Gastroesophageal sphincter (tissue), 4 donors: Measurements from ENCODE around the gene SMIM27. TPM values are rescaled to one million over a fixed set of nuclear protein-coding genes. Genes with fewer than 3 reads are reported as not detected.

Experiments used
- ATAC-seq: fragments of 150-250 bp; one replicate; pipeline ENCODE4 v1.9.1; 2016; ENCODE audit warnings: mild to moderate bottlenecking, moderate library complexity
- H3K27ac ChIP-seq, 4 donors: fragments of 200-600 bp; sonication (generic) in 3 of 4; 1 replicate in 3 of 4; 2 replicates in 1 of 4; pipeline ENCODE4 v1.5.1; 2016 to 2019
- H3K27me3 ChIP-seq: fragments of 200-600 bp; sonication (generic); one replicate; pipeline ENCODE4 v1.5.1; 2019
- H3K36me3 ChIP-seq, 2 donors: fragments of 200-600 bp; sonication (generic); one replicate each; pipeline ENCODE4 v1.5.1; 2019; ENCODE audit warnings: control low read depth in 1 of 2
- H3K4me1 ChIP-seq, 3 donors: fragments of 200-600 bp; sonication (generic); 1 replicate in 2 of 3; 2 replicates in 1 of 3; pipeline ENCODE4 v1.5.1; 2016 to 2019; ENCODE audit warnings: control low read depth in 2 of 3
- H3K4me3 ChIP-seq, 2 donors: fragments of 200-600 bp; sonication (generic); one replicate each; pipeline ENCODE4 v1.5.1; 2019; ENCODE audit warnings: mild to moderate bottlenecking in 1 of 2, moderate library complexity in 1 of 2
- H3K9me3 ChIP-seq, 3 donors: fragments of 200-600 bp; sonication (generic); one replicate each; pipeline ENCODE4 v1.5.1; 2017 to 2019; ENCODE audit warnings: control low read depth in 2 of 3
- EP300 ChIP-seq: sonication (generic); formaldehyde crosslinking; IDR thresholded peaks from one replicate; pipeline ENCODE4 v1.6.1; 2017; ENCODE audit warnings: antibody characterized with exemption, mild to moderate bottlenecking
- POLR2A ChIP-seq, 2 donors: fragments of 450-650 bp; IDR thresholded peaks; one replicate each; pipeline ENCODE4 v1.6.1; 2017; ENCODE audit warnings: antibody characterized with exemption in 2 of 2, mild to moderate bottlenecking in 2 of 2, moderate library complexity in 1 of 2
- POLR2AphosphoS5 ChIP-seq: sonication (generic); formaldehyde crosslinking; IDR thresholded peaks from one replicate; pipeline ENCODE4 v1.6.1; 2017; ENCODE audit warnings: antibody characterized with exemption
- WGBS, 2 donors: methylation state at CpG; one replicate each; pipeline ENCODE4 v1.1.5; 2018; ENCODE audit warnings: low coverage in 1 of 2; 5-methylcytosine and 5-hydroxymethylcytosine counted together
- total RNA-seq, 4 donors: library from RNA; depleted of rRNA; stranded (reverse); fragments of >200 nt; gene quantifications; one replicate each; pipeline ENCODE4 v1.1.0, GENCODE V29; 2016
- TF ChIP-seq, protein P1 (sequence below), 4 experiments: fragments of 200-600 bp in 2 of 4; fragments of 450-650 bp in 2 of 4; sonication (generic) in 1 of 4; IDR thresholded peaks; one replicate each; pipeline ENCODE4 v1.5.1; 2017 to 2019; ENCODE audit warnings: antibody characterized with exemption in 4 of 4, mild to moderate bottlenecking in 2 of 4, moderate library complexity in 2 of 4

The SMIM27 gene
- total RNA-seq, 4 donors from 2014 or later, result 4.0 to 12.5 (median 8.2) TPM

DNA sequence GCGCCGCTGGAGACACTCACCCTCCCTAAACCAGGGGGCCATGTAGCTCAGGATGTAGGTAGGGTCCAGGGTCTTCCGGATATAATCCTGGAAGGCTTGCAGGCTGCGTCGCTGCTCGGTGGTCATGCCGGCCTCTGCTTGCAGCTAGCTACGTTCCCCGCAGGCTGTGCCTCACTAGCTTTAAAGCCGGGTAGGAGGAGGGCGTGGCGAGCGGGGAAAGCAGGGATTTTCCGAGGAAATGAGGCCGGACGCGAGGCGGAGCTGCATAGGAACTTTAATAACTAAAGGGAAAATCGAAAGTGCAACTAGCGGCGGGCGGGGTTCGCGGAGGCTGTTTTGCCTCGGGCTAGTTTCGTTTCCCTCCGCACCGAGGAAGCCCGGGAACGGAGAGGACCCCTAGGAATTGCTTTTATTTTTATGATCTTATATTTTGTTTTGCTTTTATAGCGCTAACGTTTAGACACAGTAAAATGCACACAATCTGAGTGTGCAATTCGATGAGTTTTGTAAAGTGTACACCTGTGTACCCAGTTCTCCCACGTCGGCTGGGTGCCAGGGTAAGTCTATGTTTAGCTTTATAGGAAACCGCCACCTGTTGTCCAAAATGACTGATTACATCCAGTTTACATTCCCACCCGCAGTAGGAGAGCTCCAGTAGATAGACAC is 26.0 kb upstream of the SMIM27 start, which contains the start of gene RIGI:
RIGI (minus strand) TSS at position 156 of the 666 bp plus-strand sequence; CDS start at position 126, 30 bp downstream.
- H3K4me3 ChIP-seq, result peak within 1 kb of the TSS; percentile 60 to 86
- peaks cover 0 to under 1% of the 10 kb centered on the region in 2 donors for H3K36me3 ChIP-seq
- no peaks in the 10 kb centered on the region for H3K9me3 ChIP-seq
- peaks cover 0 to 40% (median 12%) of the 10 kb centered on the region in 3 donors for H3K4me1 ChIP-seq
- TF ChIP-seq, protein P1, sequence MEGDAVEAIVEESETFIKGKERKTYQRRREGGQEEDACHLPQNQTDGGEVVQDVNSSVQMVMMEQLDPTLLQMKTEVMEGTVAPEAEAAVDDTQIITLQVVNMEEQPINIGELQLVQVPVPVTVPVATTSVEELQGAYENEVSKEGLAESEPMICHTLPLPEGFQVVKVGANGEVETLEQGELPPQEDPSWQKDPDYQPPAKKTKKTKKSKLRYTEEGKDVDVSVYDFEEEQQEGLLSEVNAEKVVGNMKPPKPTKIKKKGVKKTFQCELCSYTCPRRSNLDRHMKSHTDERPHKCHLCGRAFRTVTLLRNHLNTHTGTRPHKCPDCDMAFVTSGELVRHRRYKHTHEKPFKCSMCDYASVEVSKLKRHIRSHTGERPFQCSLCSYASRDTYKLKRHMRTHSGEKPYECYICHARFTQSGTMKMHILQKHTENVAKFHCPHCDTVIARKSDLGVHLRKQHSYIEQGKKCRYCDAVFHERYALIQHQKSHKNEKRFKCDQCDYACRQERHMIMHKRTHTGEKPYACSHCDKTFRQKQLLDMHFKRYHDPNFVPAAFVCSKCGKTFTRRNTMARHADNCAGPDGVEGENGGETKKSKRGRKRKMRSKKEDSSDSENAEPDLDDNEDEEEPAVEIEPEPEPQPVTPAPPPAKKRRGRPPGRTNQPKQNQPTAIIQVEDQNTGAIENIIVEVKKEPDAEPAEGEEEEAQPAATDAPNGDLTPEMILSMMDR (IDR thresholded peaks at IDR 0.05), result peak in 3 of 4 experiments; percentile 9 to 43 (median 43)
- peak; percentile 83 for TF ChIP-seq POLR2AphosphoS5
- TF ChIP-seq EP300, result no peak
- TF ChIP-seq POLR2A (IDR thresholded peaks at IDR 0.05), result peak in 1 of 2 donors; percentile 44
- peak; percentile 96 for ATAC-seq
- H3K27ac ChIP-seq, result peak within 1 kb of the TSS; percentile 78 to 87 (median 85)
- no peaks in the 10 kb centered on the region for H3K27me3 ChIP-seq
- 0 to 1% methylated on average over 28 to 31 of the region's 37 CpGs for WGBS, 2 donors

DNA sequence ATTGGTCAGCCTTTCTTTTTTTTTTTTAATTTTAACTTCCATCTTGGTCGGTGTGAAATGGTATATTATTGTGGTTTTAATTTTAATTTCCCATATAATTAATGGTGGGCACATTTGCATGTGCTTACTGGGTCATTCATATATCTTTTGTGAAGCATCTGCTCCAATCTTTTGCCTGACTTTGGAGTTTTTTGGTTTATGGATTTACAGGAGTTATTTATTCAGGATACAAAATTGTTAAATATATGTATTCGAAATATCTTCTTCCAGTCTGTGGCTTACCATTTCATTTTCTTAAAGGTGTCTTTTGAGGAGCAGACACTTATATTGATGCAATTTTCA is 25.4 kb upstream of the SMIM27 start:
- peaks cover 0 to 4% of the 10 kb centered on the region in 2 donors for H3K36me3 ChIP-seq
- 11 to 78% methylated on average over 1 to 2 of the region's 2 CpGs for WGBS, 2 donors
- peaks cover 0 to 40% (median 12%) of the 10 kb centered on the region in 3 donors for H3K4me1 ChIP-seq
- no peaks in the 10 kb centered on the region for H3K27me3 ChIP-seq
- no peaks in the 10 kb centered on the region for H3K9me3 ChIP-seq
- H3K27ac ChIP-seq, result peak overlapping the region; percentile 78 to 87 (median 85)
- H3K4me3 ChIP-seq, result peak overlapping the region; percentile 60 to 86
- ATAC-seq, result no peak
- no peak for TF ChIP-seq EP300

DNA sequence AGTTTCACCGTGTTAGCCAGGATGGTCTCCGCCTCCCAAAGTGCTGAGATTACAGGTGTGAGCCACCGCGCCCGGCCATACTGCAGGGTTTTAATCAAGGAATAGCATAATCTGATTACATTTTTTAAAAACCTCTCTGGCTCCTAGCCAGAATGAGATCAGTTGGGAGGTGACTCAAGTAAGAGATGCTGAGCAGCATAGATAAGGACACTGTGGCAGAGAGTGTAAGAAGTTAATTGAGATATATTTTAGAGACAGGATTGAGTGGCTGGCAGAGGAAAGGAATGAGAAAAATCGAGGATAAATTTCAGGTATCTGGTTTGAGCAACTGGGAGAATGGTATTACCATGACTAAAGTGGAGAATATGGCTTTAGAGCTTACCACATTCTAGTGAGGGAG is 18.8 kb upstream of the SMIM27 start:
- TF ChIP-seq POLR2AphosphoS5 (no peak), POLR2A (IDR thresholded peaks at IDR 0.05) (no peak), EP300 (no peak)
- TF ChIP-seq, protein P1 (IDR thresholded peaks at IDR 0.05), result no peak
- no peak overlapping the region for H3K27ac ChIP-seq
- 89 to 99% methylated on average over 1 to 6 of the region's 6 CpGs for WGBS, 2 donors
- no peak for ATAC-seq
- H3K4me3 ChIP-seq, result no peak overlapping the region
- no peaks in the 10 kb centered on the region for H3K9me3 ChIP-seq
- peaks cover 0 to 13% of the 10 kb centered on the region in 2 donors for H3K36me3 ChIP-seq
- H3K4me1 ChIP-seq, result no peaks in the 10 kb centered on the region
- no peaks in the 10 kb centered on the region for H3K27me3 ChIP-seq

DNA sequence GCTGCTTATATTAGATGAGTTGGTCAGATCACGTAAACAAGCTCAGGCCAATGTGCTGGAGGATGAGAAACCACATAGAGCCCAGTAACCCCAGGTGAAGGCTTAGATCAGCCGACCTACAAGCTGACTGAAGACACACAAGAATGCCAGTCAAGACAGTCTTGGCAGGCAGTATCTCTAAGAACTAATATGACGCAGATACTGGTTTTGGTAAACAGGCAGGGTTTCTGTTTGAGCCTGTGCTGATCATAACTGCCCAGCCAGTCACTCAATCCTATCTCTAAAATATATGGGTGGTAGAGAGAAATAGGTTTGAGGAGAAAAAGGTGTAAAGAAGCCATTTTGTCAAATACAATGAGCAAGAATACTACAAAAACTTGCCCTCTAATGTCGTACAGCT is 18.3 kb upstream of the SMIM27 start:
- H3K4me1 ChIP-seq, result no peaks in the 10 kb centered on the region
- TF ChIP-seq EP300 (no peak), POLR2A (IDR thresholded peaks at IDR 0.05) (no peak), POLR2AphosphoS5 (no peak)
- TF ChIP-seq, protein P1 (IDR thresholded peaks at IDR 0.05), result no peak
- no peak for ATAC-seq

DNA sequence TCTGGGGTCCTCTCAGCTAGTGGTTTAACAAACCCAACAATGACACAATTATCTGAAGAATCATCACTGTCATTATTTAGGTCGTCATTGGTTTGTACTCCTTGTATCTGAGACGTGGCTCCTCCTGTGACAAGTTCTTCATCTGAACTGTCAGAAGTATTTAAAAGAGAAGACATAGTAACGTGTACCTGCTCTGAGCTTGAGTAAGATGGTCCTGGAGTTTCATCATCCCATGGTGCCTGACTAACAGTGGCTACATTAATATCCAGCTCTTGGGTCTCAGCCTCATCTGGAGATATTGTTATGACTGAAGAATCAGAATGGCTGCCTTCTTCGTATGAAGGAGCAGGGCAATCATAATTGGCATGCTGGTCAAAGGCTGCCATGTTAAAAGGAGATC is 9.1 kb upstream of the SMIM27 start:
- no peak for ATAC-seq
- 96% methylated on average over 4 of the region's 4 CpGs; no CpG with 5 or more reads in 1 of the 2 donors for WGBS, 2 donors
- H3K4me1 ChIP-seq, result peaks cover 0 to 22% (median 0%) of the 10 kb centered on the region in 3 donors
- H3K27me3 ChIP-seq, result no peaks in the 10 kb centered on the region
- no peaks in the 10 kb centered on the region for H3K9me3 ChIP-seq
- H3K4me3 ChIP-seq, result no peak overlapping the region
- no peak overlapping the region for H3K27ac ChIP-seq
- H3K36me3 ChIP-seq, result peaks cover 0 to 42% of the 10 kb centered on the region in 2 donors
- no peak for TF ChIP-seq POLR2AphosphoS5
- TF ChIP-seq, protein P1 (IDR thresholded peaks at IDR 0.05), result no peak
- TF ChIP-seq EP300, result no peak
- TF ChIP-seq POLR2A (IDR thresholded peaks at IDR 0.05), result no peak

More for the DNA sequence above, 18.3 kb upstream of the SMIM27 start:
- H3K36me3 ChIP-seq, result peaks cover 0 to 15% of the 10 kb centered on the region in 2 donors
- no peaks in the 10 kb centered on the region for H3K27me3 ChIP-seq
- WGBS, 2 donors, result 89 to 100% methylated on average over 3 to 4 of the region's 4 CpGs
- no peaks in the 10 kb centered on the region for H3K9me3 ChIP-seq
- no peak overlapping the region for H3K4me3 ChIP-seq
- H3K27ac ChIP-seq, result no peak overlapping the region
